Measurements from ENCODE around the gene CNTN4.

The CNTN4 gene

DNA sequence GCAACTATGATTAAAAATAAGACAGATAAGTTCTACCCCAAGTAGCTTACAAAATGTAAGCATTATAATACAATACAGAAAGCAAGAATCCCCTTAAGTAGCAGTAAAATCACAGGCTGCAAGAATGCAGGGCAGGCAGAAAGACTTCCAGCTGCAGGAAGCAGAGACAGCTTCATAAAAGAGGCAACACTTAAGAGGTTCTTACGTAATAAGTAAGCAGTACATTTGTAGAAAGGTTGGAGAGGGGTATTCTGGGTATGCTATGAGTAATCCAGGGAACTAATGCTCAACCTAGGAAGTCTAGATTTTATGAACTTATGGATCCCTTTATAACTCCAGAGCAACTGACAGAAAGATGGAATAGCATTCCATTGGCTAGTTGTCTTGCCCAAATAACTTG is 859.9 kb downstream of the CNTN4 start:
- no peak overlapping the region for H3K27ac ChIP-seq
- TF ChIP-seq, protein P1, sequence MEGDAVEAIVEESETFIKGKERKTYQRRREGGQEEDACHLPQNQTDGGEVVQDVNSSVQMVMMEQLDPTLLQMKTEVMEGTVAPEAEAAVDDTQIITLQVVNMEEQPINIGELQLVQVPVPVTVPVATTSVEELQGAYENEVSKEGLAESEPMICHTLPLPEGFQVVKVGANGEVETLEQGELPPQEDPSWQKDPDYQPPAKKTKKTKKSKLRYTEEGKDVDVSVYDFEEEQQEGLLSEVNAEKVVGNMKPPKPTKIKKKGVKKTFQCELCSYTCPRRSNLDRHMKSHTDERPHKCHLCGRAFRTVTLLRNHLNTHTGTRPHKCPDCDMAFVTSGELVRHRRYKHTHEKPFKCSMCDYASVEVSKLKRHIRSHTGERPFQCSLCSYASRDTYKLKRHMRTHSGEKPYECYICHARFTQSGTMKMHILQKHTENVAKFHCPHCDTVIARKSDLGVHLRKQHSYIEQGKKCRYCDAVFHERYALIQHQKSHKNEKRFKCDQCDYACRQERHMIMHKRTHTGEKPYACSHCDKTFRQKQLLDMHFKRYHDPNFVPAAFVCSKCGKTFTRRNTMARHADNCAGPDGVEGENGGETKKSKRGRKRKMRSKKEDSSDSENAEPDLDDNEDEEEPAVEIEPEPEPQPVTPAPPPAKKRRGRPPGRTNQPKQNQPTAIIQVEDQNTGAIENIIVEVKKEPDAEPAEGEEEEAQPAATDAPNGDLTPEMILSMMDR (IDR thresholded peaks at IDR 0.05) = no peak
- H3K4me3 ChIP-seq = no peak overlapping the region
- no peak for DNase-seq (ENCODE audit: low spot score)

DNA sequence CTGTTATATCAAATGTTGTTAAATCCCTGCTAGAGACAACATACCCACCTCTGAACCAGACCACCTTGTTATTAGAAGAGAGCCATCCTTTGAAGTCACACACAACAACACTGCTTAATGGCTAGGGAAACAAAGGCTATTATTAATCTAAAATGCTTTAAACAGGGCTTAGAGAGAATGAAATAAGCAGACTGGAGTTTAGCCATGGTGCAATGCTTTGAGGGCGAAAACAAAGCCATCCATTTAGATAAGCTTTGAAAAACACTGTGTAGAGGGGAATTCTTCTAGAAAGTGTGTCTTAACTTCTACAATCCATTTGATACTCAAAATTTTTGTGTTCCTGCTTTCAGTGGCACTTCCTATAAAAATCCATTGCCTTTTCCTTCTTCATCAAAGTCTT is 862.9 kb downstream of the CNTN4 start:
- TF ChIP-seq, protein P1 (IDR thresholded peaks at IDR 0.05) = no peak
- no peak for DNase-seq (ENCODE audit: low spot score)
- Histone ChIP-seq H3K4me3 (no peak overlapping the region), H3K27ac (no peak overlapping the region)

DNA sequence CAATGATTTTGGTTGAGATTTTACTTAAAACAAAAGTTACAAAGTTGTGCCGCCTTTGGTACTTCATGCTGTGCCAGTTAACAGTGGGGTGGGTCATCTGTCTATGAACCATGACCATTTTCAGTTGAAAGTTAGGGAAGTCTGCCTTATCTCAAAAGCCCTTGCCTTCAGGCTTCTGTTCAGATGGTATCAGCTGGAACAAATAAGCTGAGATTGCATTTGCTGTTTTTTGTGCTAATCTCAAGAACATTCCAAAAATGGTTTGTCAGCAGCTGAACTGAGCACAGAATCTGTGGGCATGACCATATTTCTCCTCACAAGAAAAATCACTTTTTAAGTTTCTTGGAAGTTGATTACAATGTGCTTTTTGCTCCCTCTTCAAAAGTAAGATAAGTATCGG is 869.2 kb downstream of the CNTN4 start:
- TF ChIP-seq, protein P1 (IDR thresholded peaks at IDR 0.05) = no peak
- no peak for DNase-seq (ENCODE audit: low spot score)
- H3K27ac ChIP-seq = no peak overlapping the region
- H3K4me3 ChIP-seq = no peak overlapping the region

DNA sequence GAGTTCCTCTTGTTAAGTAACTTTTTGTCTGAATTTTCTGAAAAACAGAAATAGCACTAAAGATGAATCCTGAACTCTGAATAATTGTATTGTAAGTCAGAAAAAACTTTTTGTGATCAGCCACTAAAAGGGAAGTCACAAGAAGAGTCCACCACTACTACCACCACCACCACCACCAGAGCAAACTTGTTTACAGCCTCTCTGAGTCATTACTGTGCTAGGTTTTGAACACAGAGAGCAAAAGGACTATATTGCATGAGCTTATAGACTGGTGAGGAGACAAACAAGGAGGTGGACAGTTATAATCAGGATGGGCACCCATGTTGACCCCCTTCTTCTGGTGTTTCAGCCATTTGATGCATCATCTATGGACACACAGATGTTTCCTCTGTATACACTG is 869.8 kb downstream of the CNTN4 start:
- TF ChIP-seq, protein P1 (IDR thresholded peaks at IDR 0.05) = no peak
- no peak overlapping the region for H3K4me3 ChIP-seq
- no peak overlapping the region for H3K27ac ChIP-seq
- no peak for DNase-seq (ENCODE audit: low spot score)

DNA sequence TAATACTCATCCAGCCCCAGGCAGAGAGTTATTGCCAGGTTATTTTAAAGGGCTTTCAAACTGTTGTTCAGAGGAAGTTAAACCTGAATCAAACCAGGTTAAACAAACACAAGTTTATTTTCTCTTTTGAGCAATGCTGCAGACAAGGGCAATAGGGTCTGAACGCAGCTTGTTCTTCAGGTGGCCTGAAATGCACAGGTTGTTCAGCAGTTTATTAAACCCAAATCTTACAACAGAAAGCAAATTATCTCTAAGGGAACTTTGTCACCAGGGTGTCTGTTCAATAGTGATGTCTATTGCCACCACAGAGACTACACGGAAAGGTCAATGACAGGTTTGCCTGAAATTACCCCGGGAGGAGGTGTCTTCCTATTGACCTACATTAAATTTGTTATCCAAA is 877.5 kb downstream of the CNTN4 start:
- TF ChIP-seq, protein P1 (IDR thresholded peaks at IDR 0.05) = no peak
- Histone ChIP-seq H3K27ac (no peak overlapping the region), H3K4me3 (no peak overlapping the region)
- no peak for DNase-seq (ENCODE audit: low spot score)

DNA sequence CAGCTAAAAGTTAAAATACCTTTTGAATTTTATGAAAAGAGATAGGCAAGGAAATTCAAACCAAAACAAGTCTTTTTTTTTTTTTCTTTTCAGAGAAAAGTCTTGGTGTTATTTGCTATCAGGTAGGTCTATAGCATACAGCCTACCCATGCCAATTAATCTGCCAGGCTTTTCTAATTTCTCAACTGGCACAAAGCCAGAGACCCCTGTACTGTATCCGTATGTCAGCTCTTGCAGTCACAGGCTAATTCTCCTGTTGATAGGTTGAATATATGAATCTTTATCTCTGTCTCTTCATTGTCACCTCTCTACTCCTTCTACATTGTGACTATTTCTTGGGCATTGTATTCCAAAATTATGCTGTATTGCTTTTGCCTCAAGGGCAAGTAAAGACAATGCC is 878.1 kb downstream of the CNTN4 start:
- H3K4me3 ChIP-seq = no peak overlapping the region

DNA sequence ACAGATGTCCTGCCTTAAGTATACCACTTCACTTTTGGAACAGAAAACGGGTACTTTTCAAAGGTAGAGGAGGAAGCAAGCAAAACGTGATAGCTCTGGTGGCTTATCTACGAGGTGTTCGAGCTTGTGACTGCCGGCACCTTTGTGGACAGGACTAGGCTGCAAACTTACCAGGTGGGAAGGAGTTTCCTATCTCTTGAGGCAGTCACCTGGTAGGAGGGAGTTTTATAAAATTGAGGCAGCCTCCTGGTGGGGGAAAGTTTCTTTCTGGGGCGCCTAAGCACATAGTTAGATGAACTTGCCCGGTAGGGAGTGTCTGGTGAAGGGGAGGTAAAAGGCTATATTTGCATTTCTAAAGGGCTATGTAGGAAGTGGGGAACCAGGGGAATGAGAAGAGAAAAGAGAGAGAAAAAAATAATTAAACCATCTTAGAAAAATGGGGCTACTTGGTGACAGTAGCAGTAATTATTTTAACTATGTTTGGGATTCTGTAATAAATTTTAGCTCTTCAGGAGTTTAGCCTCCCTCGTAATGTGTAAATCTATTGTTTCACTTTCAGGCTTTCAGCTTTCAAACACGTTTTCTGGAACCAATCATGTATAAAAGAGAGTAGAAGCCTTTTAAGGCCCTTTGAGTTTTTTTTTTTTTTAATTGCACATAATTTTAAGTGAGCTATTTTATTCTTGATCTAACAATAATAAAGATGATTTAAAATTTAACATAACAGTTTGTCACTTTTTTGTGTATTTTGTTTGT is 880.5 kb downstream of the CNTN4 start:
- Histone ChIP-seq H3K4me3 (no peak overlapping the region), H3K27ac (no peak overlapping the region)
- no peak for DNase-seq (ENCODE audit: low spot score)
- TF ChIP-seq, protein P1 (IDR thresholded peaks at IDR 0.05) = no peak

More for the DNA sequence above, 878.1 kb downstream of the CNTN4 start:
- no peak for DNase-seq (ENCODE audit: low spot score)
- H3K27ac ChIP-seq = no peak overlapping the region
- TF ChIP-seq, protein P1 (IDR thresholded peaks at IDR 0.05) = no peak

Data from coronary artery (tissue), 2 donors.